Transverse colon (tissue), 3 donors: ENCODE data around the gene GPX8.

Source experiments
- POLR2A ChIP-seq: fragments of 450-650 bp; IDR thresholded peaks from one replicate; pipeline ENCODE4 v1.6.1; 2016; ENCODE audit warnings: antibody characterized with exemption, mild to moderate bottlenecking, moderate library complexity
- POLR2AphosphoS5 ChIP-seq, 3 donors: sonication (generic); formaldehyde crosslinking; IDR thresholded peaks; one replicate each; pipeline ENCODE4 v1.6.1; 2016; ENCODE audit warnings: antibody characterized with exemption in 3 of 3

- TF ChIP-seq POLR2A: no peak
- no peak for TF ChIP-seq POLR2AphosphoS5 (IDR thresholded peaks at IDR 0.05)
Measured at GRCh38 chr5:55123365-55123764, 36.6 kb upstream of the GPX8 start.
